ENCODE data around the gene KIAA0232. TPM values are rescaled to one million over a fixed set of nuclear protein-coding genes. Genes with fewer than 3 reads are reported as not detected.

The KIAA0232 gene, protein sequence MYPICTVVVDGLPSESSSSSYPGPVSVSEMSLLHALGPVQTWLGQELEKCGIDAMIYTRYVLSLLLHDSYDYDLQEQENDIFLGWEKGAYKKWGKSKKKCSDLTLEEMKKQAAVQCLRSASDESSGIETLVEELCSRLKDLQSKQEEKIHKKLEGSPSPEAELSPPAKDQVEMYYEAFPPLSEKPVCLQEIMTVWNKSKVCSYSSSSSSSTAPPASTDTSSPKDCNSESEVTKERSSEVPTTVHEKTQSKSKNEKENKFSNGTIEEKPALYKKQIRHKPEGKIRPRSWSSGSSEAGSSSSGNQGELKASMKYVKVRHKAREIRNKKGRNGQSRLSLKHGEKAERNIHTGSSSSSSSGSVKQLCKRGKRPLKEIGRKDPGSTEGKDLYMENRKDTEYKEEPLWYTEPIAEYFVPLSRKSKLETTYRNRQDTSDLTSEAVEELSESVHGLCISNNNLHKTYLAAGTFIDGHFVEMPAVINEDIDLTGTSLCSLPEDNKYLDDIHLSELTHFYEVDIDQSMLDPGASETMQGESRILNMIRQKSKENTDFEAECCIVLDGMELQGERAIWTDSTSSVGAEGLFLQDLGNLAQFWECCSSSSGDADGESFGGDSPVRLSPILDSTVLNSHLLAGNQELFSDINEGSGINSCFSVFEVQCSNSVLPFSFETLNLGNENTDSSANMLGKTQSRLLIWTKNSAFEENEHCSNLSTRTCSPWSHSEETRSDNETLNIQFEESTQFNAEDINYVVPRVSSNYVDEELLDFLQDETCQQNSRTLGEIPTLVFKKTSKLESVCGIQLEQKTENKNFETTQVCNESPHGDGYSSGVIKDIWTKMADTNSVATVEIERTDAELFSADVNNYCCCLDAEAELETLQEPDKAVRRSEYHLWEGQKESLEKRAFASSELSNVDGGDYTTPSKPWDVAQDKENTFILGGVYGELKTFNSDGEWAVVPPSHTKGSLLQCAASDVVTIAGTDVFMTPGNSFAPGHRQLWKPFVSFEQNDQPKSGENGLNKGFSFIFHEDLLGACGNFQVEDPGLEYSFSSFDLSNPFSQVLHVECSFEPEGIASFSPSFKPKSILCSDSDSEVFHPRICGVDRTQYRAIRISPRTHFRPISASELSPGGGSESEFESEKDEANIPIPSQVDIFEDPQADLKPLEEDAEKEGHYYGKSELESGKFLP (N-terminal part only)
- total RNA-seq, result 50.8 TPM

DNA sequence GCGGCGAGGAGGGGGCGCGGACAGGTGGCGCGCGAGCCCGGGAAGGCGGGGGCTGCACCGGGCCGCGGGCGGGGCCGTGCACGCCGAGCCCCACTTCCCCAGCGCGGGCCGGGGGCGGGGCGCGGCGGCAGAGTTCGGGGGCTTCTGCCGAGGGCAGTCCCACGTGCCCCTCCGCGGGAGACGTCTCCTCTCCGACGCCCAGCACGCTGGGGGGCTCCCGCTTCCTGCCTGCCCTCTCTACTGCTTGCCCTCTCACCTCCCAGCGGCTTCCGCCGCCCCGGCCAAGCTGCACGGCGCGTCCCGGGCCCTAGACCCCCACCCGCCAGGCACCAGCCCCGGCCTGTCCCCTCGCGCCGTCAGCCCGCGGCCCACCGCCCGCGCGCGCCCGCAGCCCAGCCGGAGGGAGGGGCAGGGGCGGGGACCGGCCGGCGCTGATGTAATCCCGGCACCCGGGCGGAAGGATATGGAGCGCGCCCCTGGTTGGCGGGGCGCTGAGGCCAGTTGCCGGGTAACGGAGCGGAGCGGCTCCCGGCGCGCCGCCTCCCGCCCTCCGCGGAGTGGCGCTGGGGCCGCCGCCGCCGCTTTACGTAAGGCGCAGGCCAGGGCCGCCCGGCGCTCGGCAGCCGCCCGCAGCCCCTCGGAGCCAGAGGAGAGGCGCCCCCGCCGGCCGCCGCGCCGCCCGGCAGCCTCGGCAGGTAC lies at the start of gene KIAA0232:
KIAA0232 (plus strand) TSS at position 581 of the 699 bp plus-strand sequence. CDS start 41,727 bp downstream, outside the sequence.
- peak; percentile 80 for DNase-seq

DNA sequence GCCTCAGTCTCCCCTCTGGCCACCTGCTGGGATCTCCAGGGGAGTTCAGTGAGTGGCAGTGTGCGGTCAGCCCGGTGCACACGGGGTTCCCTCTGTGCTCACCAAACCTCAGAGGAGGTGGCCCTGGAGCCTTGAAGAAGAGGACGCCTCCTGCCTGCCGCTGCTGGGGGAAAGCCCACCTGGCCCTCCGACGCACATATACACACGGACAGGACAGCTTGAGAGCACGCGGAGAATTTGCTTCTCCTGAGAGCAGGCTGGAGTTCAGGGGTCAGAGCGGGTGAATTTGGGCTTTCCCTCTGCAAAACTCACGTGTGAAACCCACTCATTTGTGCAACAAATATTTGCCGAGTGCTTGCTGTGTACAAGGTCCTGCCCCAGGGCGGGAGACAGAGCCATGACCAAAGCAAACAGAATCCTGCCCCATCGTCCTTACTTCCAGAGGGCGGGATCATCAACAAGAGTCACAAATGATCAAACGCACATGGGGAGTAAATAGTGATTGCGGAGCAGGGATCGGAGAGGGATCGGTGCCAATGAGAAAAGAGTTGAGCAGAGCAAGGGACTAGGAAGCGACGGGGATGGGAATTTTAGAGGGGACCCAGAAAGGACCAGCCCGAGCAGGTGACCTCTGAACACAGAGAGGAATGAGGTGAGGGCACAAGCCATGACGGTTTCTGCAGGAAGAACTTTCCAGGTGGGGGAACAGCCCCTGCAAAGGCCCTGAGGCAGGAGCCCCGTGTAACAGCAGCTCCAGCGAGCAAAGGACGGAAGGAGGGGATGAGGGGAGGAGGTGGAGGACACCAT lies 49.0 kb upstream of the KIAA0232 start:
- DNase-seq, result no peak

GRCh38 chr4:6734165-6734786 lies 48.3 kb upstream of the KIAA0232 start:
- no peak for DNase-seq

GRCh38 chr4:6739920-6740319 lies 42.6 kb upstream of the KIAA0232 start:
- DNase-seq, result no peak

GRCh38 chr4:6740347-6740746 lies 42.2 kb upstream of the KIAA0232 start:
- no peak for DNase-seq

DNA sequence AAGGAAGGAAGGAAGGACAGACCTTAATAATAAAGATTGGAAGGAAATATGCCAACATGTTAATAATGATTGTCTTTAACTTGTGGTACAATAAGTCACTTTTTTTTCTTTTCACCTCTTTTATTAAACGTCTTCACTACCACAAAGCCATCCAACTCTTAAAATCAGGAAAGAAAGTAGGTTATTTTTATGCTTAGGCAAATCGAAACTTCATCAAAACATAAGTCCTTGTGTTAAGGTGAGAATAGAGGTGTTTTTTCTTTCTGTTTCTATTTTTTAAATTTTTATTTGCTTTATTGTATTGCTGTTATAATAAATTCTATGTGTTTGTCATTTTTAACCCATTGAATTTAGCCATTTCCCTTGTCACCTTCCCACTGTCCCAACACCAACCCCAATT lies 40.0 kb upstream of the KIAA0232 start:
- no peak for DNase-seq

DNA sequence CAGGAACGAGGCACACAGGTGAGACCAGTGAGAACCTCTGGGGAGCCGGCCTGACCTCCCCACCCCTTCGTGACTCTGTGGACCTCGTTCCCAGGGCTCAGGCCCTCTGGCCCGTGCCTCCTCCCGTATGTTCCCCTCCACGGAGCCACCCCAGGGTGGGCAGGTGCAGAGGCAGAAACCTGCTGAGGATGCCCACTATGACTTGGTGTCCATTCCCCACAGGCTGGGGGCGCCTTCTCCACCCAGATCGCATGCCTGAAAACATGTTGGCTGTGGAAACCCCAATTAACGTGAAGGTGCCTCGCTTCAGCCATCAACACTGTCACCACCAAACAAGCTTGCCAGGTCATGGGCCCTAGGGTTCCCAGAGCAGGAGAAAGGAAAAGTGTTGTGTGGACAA lies 39.5 kb upstream of the KIAA0232 start:
- DNase-seq, result no peak

DNA sequence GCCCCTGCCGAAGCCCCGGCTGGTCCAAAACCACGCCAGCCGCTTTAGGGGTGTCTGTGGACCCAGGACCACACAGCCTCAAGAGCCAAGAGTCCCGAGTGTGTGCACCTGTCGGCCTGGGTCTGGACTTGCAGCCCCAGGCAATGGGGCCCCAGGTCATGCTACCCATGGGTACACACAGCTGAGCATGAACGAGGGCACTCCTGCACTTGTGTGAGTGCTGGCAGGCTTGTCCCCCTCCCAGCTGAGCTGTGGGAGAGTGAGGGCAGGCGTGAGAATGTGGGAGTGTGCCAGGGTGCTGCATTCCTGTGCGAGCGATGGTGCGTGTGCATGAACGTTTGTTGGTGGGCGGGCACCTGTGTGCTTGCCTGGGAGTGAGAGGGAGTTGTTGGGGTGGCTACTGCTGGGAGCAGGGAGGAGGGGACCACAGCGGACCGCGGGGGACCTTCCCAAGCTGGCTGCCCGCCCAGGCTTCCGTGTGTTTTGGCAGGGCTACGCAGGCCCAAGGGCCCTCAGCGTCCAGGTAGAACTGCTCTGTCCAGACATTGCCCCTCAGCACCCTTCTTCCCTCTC lies 35.7 kb upstream of the KIAA0232 start:
- DNase-seq, result no peak

GRCh38 chr4:6747294-6748051 lies 35.1 kb upstream of the KIAA0232 start:
- no peak for DNase-seq

DNA sequence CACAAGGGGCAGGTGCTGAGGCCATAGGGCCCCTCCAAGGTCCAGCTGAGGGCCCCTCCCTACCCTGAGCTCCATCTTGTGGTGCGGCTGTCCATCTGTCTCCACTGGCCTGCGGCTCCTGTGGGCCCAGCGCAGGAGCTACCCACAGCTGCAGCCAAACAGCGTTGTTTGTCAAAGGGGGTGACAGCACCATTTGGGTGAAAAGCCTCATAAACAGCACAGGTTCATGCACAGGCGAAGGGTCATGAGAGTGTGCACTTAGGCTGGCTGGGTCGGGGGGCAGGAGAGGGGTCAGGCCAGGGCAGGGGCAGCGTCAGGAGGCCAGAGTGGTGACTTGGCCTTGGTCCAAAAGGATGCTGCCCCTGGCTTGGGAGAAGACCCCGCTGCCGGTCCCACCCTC lies 34.2 kb upstream of the KIAA0232 start:
- DNase-seq, result no peak

DNA sequence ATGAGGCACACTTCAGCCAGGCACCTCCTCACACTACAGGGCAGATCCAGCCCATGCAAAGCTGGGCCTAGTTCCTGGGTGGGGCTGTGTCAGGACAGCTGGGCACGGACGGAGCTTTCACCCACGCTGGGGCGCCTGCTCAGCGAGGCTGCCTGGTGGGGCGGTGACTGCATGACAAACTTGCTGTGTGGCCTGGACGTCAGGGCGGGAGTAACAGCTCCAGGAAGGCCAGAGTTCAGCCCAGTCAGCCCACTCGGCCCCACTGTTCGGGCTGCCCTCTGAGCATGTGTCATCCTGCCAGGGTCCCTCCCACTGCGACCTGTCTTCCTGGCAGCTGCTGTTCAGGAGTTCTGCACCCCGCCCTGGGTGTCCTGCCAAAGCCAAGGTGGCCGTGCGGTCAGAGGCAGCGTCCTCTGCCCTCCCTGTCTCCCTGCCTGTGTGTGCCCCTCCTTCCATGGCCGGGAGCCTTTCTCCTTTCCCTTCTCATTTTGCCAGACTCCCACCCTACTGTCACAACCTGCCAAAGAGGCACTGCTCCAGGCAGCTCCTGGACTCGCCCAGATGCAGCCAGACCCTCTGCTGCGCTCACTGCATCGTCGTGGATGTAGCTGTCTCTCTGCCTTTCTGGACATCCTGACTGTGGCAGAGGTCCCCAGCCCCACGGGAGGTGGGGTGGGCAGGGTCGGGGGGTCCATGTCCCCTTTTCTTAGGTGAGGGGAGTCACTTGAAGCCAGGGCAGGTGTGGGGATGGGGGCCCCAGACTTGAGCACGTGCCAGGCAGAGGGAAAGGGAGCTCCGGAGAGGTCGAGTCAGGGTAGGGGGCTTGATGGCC lies 33.0 kb upstream of the KIAA0232 start:
- no peak for DNase-seq

GRCh38 chr4:6750286-6751221 lies 32.0 kb upstream of the KIAA0232 start:
- DNase-seq, result no peak

GRCh38 chr4:6751611-6752485 lies 30.7 kb upstream of the KIAA0232 start:
- no peak for DNase-seq

DNA sequence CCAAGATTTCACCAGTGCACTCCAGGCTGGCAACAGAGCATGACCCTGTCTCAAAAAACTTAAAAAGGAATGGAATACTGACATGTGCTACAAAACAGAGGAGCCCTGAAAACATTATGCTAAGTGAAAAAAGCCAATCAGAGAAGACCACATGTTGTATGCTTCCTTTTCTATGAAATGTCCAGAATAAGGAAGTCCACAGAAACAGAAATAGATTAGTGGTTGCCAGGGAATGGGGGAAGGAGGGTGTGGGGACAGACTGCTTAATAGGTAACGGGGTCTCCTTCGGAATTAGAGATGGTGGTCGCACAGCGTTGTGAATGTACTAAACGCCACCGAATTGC lies 30.1 kb upstream of the KIAA0232 start:
- no peak for DNase-seq

DNA sequence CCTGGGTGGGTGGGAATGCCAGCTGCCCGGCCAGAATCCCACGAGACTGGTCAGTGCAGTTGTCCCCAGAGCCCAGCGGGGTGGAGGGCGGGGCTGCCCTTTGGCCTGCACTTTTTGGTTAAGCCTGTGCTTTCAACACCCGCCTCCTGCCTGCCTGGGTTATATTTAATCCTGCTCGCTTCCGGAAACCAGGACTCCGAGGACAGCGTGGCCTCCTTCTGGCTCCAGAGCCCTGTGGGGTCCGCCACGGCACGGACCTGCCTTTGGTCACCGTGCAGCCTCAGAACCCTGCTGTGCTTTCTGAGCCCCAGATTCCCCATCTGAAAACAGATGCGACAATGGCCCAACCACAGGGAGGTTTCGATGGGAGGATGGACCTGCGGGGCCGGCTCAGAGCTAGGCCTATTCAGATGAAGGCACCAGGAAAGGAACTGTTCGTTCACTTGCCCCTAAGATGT lies 29.4 kb upstream of the KIAA0232 start:
- DNase-seq, result no peak

GRCh38 chr4:6753891-6754290 lies 28.6 kb upstream of the KIAA0232 start:
- DNase-seq, result no peak

Measured in occipital lobe (tissue), 2 donors.